C4-2B (cell line): Measurements from ENCODE around the gene UBTD1.

Source experiments
- ZFX ChIP-seq: fragments of 450-650 bp; IDR thresholded peaks from 2 replicates; pipeline ENCODE4 v1.6.1; 2017
- TF ChIP-seq, protein P1 (sequence below): fragments of 450-650 bp; conservative IDR thresholded peaks from 2 replicates; pipeline ENCODE4 v1.5.1; 2017; ENCODE audit warnings: mild to moderate bottlenecking

DNA sequence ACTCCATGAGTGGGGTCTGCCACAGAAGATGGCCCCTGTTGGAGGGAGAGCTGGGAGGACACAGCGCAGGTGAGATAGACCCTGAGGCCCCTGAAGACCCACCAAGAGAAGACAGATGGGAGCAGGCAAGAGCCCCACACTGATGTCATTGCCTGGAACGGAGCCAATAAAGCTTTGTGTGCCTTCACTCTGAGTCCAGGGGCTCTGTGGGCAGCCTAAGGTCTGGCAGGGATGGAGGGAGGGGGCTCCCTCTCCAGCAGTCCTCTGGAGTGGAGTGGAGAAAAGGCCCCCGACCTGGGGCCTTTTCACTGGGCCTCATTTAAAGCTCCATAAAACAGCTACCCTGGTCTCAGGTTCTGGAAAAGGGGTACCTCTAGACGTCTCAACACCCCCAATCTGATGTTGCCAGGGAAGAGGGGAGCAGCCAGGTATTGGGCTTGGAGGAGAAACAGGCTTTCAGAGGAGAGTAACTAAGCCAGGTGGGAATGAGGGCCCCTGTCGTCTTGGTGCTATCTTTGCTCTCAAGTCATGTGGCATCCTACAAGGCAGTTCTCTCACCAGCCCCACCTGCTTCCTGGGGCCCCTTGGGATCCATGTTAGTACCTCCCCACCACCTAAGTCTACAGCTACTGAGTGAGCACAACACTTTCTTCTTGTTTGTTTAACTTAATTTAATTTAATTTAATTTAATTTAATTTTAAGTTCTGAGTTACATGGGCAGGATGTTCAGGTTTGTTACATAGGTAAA, 92.2 kb downstream of the UBTD1 start:
- TF ChIP-seq, protein P1, sequence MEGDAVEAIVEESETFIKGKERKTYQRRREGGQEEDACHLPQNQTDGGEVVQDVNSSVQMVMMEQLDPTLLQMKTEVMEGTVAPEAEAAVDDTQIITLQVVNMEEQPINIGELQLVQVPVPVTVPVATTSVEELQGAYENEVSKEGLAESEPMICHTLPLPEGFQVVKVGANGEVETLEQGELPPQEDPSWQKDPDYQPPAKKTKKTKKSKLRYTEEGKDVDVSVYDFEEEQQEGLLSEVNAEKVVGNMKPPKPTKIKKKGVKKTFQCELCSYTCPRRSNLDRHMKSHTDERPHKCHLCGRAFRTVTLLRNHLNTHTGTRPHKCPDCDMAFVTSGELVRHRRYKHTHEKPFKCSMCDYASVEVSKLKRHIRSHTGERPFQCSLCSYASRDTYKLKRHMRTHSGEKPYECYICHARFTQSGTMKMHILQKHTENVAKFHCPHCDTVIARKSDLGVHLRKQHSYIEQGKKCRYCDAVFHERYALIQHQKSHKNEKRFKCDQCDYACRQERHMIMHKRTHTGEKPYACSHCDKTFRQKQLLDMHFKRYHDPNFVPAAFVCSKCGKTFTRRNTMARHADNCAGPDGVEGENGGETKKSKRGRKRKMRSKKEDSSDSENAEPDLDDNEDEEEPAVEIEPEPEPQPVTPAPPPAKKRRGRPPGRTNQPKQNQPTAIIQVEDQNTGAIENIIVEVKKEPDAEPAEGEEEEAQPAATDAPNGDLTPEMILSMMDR = no peak
- TF ChIP-seq ZFX = no peak
